BJ (cell line): ENCODE results near the gene AP2M1. TPM values are rescaled to one million over a fixed set of nuclear protein-coding genes. Genes with fewer than 3 reads are reported as not detected.
"Not testable (repeated sequence)": the region's sequence is repeated elsewhere in the genome, so short reads cannot be mapped to it uniquely, and the experiment has no call there.

Experiments used
- CTCF ChIA-PET: fragments of 350-600 bp; formaldehyde crosslinking; extraction: SDS; loops from one replicate; lab custom pipeline; 2021; ENCODE audit warnings: antibody characterized with exemption, inconsistent platforms; lab: Yijun Ruan, JAX
- POLR2A ChIA-PET: fragments of 300-600 bp; sonication (Branson Sonifier 250); formaldehyde crosslinking; extraction: SDS; loops from one replicate; lab custom pipeline; 2021; ENCODE audit warnings: antibody characterized with exemption; lab: Charles Lee
- DNase-seq: peaks from one replicate; pipeline ENCODE4 v3.0.0-alpha.2; 2011; ENCODE audit warnings: low read depth
- H3K27me3 ChIP-seq: 2 replicates; pipeline ENCODE4 v1.6.0; 2011; ENCODE audit warnings: low read length; ENCODE audit not compliant: control insufficient read depth, insufficient read depth
- H3K36me3 ChIP-seq: 2 replicates; pipeline ENCODE4 v1.5.1; 2011; ENCODE audit warnings: low read length; ENCODE audit not compliant: control insufficient read depth, insufficient read depth
- H3K4me3 ChIP-seq: 2 replicates; pipeline ENCODE4 v1.5.1; 2011; ENCODE audit warnings: low read depth, mild to moderate bottlenecking, control low read depth, low read length
- CTCF ChIP-seq: IDR thresholded peaks from 2 replicates; pipeline ENCODE4 v1.5.1; 2011; ENCODE audit warnings: low read depth, mild to moderate bottlenecking, control low read depth, inconsistent platforms, low read length, moderate library complexity; ENCODE audit not compliant: insufficient read depth
- polyA plus RNA-seq: library from polyadenylated mRNA; depleted of rRNA; stranded (reverse); fragments of >200 nt; gene quantifications from 2 replicates; pipeline ENCODE4 v1.2.3, GENCODE V29; 2011

Gene AP2M1
- polyA plus RNA-seq, 1 experiment, result 1,761 TPM

DNA sequence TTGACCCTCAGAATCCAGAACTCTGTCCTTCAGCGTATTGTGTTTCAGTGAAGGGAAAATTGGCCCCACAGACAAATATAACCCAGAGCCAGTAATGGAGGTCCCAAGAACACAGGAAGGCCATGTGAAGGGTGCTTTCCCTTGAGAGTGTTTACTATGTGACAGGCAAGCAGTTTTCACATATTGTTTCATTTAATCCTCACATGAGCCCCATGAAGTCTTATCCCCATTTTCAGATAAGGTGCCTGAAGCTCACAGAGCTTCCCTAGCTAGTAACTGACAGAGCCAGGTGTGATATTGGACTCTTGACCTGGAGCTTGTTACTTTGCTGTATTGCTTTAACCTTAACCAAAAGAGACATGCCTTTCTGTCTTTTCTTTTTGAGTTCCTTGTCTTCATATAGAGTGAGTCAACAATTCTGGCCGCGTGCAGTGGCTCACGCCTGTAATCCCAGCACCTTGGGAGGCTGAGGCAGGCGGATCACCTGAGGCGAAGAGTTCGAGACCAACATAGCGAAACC lies 28.8 kb upstream of the AP2M1 start:
- H3K27me3 ChIP-seq, result no peaks in the 10 kb centered on the region
- peaks cover 33% of the 10 kb centered on the region for H3K36me3 ChIP-seq
- no peak for TF ChIP-seq CTCF
- ChIA-PET POLR2A (no interaction called here), CTCF (interaction anchor here (1.0 to 4.2 kb wide), 11 partner anchors 11 to 250 kb away, joined by 3 to 24 read pairs (median 5); partner anchors contain the start of genes ABCC5, ABCF3, EEF1AKMT4 and EIF2B5)
- H3K4me3 ChIP-seq, result no peak overlapping the region
- no peak for DNase-seq

DNA sequence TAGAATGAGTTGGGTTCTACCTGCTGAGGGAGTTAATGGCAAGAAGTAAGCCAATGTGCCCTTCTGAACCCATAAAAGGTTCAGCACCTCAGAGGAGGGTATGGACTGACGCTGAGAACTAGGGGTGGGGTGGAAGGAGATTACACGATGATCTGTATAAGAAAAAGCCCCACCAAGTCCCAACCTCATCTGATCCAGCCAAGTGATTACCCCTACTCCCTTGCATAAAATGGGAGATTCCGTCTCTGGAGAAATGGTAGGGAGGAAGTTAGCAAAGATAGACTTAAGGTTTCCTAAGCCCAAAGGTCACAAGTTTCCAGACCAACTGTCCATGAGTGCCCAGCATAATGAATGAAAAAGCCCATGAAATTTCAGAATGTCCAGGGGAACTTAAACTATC lies 26.6 kb upstream of the AP2M1 start:
- POLR2A ChIA-PET, result no interaction called here
- H3K27me3 ChIP-seq, result no peaks in the 10 kb centered on the region
- H3K36me3 ChIP-seq, result peaks cover 22% of the 10 kb centered on the region
- no peak for TF ChIP-seq CTCF
- H3K4me3 ChIP-seq, result no peak overlapping the region
- no peak for DNase-seq
- CTCF ChIA-PET, result no interaction called here

DNA sequence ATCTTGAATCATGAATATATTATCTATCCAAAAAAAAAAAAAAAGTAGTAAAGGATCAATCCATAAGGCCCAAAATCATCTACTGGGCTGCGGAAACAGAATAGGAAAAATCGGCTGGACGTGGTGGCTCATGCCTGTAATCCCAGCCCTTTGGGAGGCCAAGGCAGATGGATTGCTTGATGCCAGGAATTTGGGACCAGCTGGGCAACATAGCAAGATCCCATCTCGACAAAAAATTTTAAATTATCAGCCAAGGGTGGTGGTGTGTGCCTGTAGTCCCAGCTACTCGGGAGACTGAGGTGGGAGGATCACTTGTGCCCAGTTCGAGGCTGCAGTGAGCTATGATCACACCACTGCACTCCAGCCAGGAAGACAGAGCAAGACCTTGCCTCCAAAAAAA lies 25.5 kb upstream of the AP2M1 start:
- TF ChIP-seq CTCF, result no peak
- CTCF ChIA-PET, result interaction anchor here (0.6 to 1.4 kb wide), 3 partner anchors 49 to 614 kb away, joined by 3 to 4 read pairs (median 3); partner anchors contain the start of gene EEF1AKMT4
- DNase-seq, result no peak
- no peak overlapping the region for H3K4me3 ChIP-seq
- no peaks in the 10 kb centered on the region for H3K27me3 ChIP-seq
- peaks cover 14% of the 10 kb centered on the region for H3K36me3 ChIP-seq
- POLR2A ChIA-PET, result no interaction called here

DNA sequence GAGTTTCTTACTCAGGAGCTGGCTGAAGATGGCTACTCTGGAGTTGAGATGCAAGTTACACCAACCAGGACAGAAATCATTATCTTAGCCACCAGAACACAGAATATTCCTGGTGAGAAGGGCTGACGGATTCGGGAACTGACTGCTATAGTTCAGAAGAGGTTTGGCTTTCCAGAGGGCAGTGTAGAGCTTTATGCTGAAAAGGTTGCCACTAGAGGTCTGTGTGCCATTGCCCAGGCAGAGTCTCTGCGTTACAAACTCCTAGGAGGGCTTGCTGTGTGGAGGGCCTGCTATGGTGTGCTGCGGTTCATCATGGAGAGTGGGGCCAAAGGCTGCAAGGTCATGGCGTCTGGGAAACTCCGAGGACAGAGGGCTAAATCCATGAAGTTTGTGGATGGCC lies 24.9 kb upstream of the AP2M1 start:
- CTCF ChIA-PET, result interaction anchor here (0.7 to 1.4 kb wide), 2 partner anchors 48 to 100 kb away, joined by 3 to 4 read pairs; partner anchors contain the start of gene EEF1AKMT4
- DNase-seq, H3K36me3 ChIP-seq, H3K4me3 ChIP-seq, H3K27me3 ChIP-seq: not testable (repeated sequence)
- POLR2A ChIA-PET, result interaction anchor here (0.6 kb wide), 1 partner anchor 30 kb away, joined by 3 read pairs; no protein-coding TSS in a partner anchor
- peak; percentile 38 for TF ChIP-seq CTCF

- TF ChIP-seq CTCF, result no peak
- ChIA-PET CTCF (no interaction called here), POLR2A (no interaction called here)
- Histone ChIP-seq H3K4me3 (peak within 1 kb of the TSS; percentile 90), H3K36me3 (no peaks in the 10 kb centered on the region), H3K27me3 (no peaks in the 10 kb centered on the region)
- DNase-seq, result no peak
Measured at GRCh38 chr3:184154885-184155643, 19.6 kb upstream of the AP2M1 start, which contains the start of gene DVL3. Gene DVL3, plus strand, starts transcription at chr3:184155377. Its CDS starts 259 bp downstream, at chr3:184155636.
